Measurements from ENCODE around the gene NT5C3A.
A peak's percentile ranks its signal among the peaks of the same experiment; 100 is the strongest.

NT5C3A gene

GRCh38 chr7:33073243-33073642 lies 10.7 kb upstream of the NT5C3A start:
- no peak for DNase-seq

GRCh38 chr7:33072471-33072870 lies 9.9 kb upstream of the NT5C3A start:
- DNase-seq, result no peak

GRCh38 chr7:33070831-33071230 lies 8.3 kb upstream of the NT5C3A start:
- DNase-seq, result no peak

GRCh38 chr7:33070277-33070676 lies 7.7 kb upstream of the NT5C3A start:
- DNase-seq, result no peak

GRCh38 chr7:33067921-33068320 lies 5.3 kb upstream of the NT5C3A start:
- DNase-seq, result no peak

GRCh38 chr7:33066771-33067170 lies 4.2 kb upstream of the NT5C3A start:
- no peak for DNase-seq

- DNase-seq, result no peak
Observed at GRCh38 chr7:33065981-33066380, 3.4 kb upstream of the NT5C3A start.

- DNase-seq, result peak; percentile 98
Observed at GRCh38 chr7:33062782-33063443, 337 bp upstream of the NT5C3A start.

GRCh38 chr7:33061282-33061937 lies 1.2 kb downstream of the NT5C3A start:
- no peak for DNase-seq

GRCh38 chr7:33059635-33060034 lies 2.9 kb downstream of the NT5C3A start:
- no peak for DNase-seq

GRCh38 chr7:33055158-33055557 lies 7.4 kb downstream of the NT5C3A start:
- no peak for DNase-seq

GRCh38 chr7:33054261-33054964 lies 8.2 kb downstream of the NT5C3A start:
- no peak for DNase-seq

- no peak for DNase-seq
Observed at GRCh38 chr7:33053721-33054120, 8.9 kb downstream of the NT5C3A start.

- DNase-seq, result no peak
Observed at GRCh38 chr7:33050535-33051318, 11.8 kb downstream of the NT5C3A start.

- no peak for DNase-seq
Observed at GRCh38 chr7:33048704-33049103, 13.9 kb downstream of the NT5C3A start.

- no peak for DNase-seq
Observed at GRCh38 chr7:33048257-33048656, 14.3 kb downstream of the NT5C3A start.

GRCh38 chr7:33044986-33045385 lies 17.6 kb downstream of the NT5C3A start:
- no peak for DNase-seq

GRCh38 chr7:33044401-33044718 lies 18.2 kb downstream of the NT5C3A start:
- no peak for DNase-seq

- no peak for DNase-seq
Observed at GRCh38 chr7:33043501-33044400, 18.8 kb downstream of the NT5C3A start.

GRCh38 chr7:33041631-33042428 lies 20.7 kb downstream of the NT5C3A start:
- DNase-seq, result no peak

GRCh38 chr7:33040803-33041516 lies 21.6 kb downstream of the NT5C3A start:
- no peak for DNase-seq
